Activated CD8-positive, alpha-beta memory T cell treated with anti-CD3 and anti-CD28 coated beads, Interleukin-2, amount 50 U/mL, for 48 hours (primary cell): ENCODE data around the gene RAB5IF.
A peak's percentile ranks its signal among the peaks of the same experiment; 100 is the strongest.
"Not testable (repeated sequence)": the region's sequence is repeated elsewhere in the genome, so short reads cannot be mapped to it uniquely, and the experiment has no call there.

Experiments used
- DNase-seq: peaks from one replicate; pipeline ENCODE4 v3.0.0-alpha.2; 2020

RAB5IF gene

GRCh38 chr20:36631646-36632045 is 26.1 kb downstream of the RAB5IF start:
- no peak for DNase-seq

- DNase-seq, result no peak
Measured at GRCh38 chr20:36632147-36632486, 26.5 kb downstream of the RAB5IF start.

DNA sequence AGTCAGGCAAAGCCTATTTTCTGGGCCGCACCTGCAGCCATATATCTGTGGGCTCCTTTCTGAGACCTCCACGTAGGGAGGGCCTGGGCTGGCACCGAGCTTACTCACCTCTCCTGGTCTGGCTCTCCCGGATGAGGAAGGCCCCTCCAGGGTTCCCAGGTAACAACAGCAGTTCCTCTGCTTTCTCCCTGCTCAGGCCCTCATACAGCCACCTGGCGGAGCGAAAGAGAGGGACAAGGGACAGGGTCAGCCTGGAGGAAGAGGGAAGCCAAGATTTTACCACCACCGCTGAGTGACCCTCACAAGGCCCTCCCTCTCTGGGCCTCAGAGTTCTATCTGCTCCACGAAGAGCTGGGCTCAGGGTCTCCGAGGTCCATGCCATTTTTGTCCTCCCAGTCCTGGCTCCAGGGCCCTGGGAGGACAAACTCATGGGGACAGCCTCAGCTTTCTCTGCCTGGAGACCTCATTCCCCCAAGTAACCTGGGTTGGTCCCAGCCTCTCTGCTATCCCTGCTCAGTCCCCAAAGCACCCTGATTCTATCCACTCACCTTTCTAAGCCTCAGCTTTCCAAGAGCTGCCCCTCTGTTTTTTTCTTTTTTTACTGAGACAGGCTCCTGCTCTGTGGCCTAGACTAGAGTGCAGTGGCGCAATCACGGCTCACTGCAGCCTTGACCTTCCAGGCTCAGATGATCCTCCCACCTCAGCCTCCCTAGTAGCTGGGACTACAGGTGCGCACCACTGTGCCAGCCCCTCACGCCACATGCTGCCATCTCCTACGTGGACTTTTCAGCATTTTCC is 27.1 kb downstream of the RAB5IF start:
- no peak for DNase-seq

DNA sequence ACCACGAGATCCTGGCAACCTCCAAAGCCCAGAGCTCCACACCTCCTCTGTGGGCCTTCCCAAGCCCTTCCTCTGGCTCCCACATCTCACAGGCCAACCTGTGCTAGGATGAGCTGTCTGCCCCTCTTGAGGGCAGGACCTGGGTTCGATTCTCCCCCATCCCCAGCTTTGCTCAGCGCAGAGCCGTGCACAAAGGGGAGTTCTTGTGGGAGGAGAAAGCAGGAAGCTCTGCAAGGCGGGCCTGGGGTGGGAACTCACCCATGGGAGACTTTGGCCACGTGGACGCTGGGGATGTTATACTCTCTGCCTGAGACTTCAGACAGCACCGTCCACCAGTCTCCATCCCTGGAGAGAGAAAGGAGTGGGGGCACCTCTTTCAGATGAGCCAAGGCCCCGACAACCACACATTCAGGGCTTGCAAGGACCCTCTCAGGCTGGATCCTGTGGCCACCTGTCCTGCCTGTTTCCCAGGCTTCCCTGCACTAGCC is 27.8 kb downstream of the RAB5IF start:
- no peak for DNase-seq

DNA sequence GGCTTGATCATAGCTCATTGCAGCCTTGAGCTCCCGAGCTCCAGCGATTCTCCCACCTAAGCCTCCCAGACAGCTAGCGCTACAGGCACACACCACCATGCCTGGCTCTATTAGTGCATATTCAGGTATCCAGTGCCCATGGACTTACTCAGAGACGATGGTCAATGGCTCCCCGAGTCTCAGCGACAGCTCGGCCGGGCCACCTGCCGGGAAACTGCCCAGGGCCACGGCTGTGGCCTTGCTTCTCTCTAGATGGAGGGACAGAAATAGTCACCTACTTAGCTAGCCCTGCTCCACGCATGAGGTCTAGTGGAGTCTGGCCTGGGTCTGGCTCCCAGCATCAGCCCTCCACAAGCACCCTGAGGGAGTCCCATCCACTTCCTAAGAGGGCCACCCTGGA is 28.8 kb downstream of the RAB5IF start:
- DNase-seq, result no peak

DNA sequence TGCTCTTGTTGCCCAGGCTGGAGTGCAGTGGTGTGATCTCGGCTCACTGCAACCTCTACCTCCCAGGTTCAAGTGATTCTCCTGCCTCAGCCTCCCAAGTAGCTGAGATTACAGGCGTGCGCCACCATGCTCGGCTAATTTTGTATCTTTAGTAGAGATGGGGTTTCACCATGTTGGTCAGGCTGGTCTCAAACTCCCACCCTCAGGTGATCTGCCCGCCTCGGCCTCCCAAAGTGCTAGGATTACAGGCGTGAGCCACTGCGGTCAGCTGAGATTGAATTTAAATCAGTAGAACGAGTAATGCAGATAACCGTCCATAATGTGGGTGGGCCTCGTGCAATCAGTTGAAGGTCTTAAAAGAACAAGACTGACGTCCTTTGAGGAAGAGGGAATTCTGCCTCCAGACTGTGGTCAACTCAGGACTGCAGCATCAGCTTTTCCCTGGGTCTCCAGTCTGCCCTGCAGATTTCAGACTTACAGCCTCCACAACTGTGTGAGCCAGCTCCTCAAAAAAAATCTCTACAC is 33.4 kb downstream of the RAB5IF start:
- not testable (repeated sequence) for DNase-seq

- DNase-seq, result no peak
Measured at GRCh38 chr20:36641506-36641843, 35.9 kb downstream of the RAB5IF start.

- DNase-seq, result no peak
Measured at GRCh38 chr20:36642136-36642535, 36.6 kb downstream of the RAB5IF start.

- peak; percentile 80 for DNase-seq
Measured at GRCh38 chr20:36644032-36644705, 38.6 kb downstream of the RAB5IF start.

DNA sequence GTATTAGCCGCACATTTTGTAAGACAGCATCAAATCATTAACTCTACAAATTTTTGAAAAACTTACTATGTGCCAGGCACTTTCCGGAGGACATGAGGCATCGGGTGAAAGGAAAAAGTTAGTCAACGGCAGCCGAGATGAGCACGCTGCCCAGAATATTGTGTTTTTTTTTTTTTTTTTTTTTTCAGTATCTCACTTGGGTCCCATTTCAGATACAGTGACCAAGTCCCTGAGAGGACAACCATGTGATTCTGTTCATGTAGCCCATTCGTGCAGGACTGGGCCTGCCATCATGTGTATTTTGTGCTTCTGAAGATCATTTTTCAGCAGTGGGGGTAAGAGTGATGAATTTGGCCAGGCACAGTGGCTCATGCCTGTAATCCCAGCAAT is 39.1 kb downstream of the RAB5IF start:
- DNase-seq, result no peak

GRCh38 chr20:36645353-36645752 is 39.8 kb downstream of the RAB5IF start:
- DNase-seq, result no peak

DNA sequence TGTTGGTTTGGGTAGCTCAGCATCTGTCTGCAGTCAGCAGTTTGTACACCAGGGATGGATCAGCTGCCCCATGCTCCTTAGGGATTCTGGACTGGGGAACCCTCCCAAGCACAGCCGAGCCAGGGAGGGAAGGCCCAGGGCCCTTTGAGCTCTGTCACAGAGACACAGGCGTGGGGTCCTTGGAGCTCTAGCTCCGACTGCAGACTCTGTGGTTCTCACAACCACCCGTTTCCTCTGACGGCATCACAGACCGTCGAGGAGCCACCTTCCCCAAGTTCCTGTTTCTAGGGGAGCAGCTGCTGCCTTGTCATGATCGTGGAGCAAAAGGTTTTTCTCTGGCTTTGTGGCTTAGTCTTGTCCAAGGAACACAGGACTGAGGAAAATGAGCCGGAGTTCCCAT is 40.4 kb downstream of the RAB5IF start, which contains the start of gene SLA2:
Gene SLA2 (minus strand): TSS at position 199 of the 400 bp plus-strand sequence. CDS start 4,861 bp downstream, outside the sequence.
- DNase-seq, result peak; percentile 80

- no peak for DNase-seq
Measured at GRCh38 chr20:36646678-36647077, 41.1 kb downstream of the RAB5IF start.

DNA sequence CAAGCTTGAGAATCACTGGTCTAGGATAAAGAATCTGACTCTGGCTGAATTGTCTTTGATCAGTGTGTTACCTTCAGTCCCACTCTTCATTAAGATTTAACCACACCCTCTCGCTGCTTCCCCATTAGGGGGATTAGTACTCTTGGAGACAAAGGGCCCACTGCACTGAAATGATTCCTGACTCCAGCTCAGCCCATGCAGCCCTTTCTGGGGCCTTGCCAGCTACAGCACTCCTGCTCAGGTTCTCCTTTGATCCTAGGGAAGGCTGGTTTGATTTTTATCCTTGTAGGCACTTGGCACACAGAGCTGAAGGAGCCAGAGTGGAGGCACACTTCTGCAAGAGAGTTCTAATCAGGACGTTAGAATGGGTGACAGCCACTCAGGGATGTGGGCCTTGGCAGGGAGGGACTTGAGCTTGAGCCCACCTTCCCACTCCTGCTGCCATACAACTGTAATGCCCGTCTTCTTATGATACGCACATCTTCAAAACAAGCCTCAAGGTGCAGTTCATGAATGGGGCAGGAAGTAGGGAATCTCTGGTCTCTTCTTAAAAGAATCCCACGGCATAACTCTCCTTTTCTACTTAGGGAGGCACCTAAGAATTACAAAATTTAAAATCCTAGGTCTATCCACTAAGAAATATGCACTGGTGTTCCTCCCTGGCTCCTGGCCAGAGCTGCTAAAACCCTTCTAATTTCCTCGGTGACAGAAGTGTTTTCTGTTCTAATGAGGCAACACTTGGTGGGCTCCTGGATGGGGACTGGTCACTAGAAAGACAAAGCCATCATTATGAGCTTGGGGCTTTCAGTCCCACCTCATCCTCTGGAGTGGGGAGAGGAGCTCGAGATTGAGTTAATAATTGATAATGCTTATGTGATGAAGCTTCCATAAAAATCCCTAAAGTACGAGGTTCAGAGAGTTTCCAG is 41.9 kb downstream of the RAB5IF start:
- DNase-seq, result no peak

DNA sequence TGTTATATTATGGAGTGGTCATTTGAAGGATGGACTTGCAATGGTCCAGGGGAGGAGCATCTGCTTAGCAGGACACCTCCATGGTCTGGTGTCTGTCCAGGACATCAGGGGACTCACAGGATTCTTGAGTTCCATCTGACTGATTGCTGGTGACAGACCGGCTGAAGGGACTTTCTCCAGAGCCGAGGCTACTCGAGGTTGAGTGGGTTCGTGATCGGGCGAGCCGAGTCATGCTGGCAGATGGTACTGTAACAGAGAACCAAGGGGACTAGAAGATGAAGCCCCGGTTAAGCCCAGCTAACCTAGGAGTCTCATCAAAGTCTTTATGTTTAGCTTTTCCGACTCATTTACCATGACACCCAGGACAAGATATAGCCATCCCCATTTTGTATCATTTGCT is 47.9 kb downstream of the RAB5IF start:
- no peak for DNase-seq

DNA sequence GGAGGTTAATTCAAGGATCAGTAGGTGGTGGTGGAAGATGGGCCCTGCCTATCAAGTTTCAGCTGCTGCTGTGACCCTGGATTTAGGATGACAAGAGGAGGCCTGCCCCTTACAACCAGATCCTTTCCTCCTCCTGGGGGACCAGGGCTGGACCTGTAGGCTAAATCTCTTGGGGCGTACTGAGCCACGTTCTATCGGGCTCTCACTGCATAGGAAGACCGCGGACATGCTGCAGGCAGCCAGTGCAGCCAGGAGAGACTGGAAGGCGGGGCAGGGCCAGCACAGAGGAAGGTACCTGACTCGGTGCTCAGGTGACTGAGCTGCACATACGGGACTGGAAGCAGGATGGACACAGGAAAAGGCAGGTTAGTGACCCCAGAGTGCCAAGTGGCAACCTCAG is 48.9 kb downstream of the RAB5IF start:
- DNase-seq, result no peak

- no peak for DNase-seq
Measured at GRCh38 chr20:36655004-36655403, 49.4 kb downstream of the RAB5IF start.

- no peak for DNase-seq
Measured at GRCh38 chr20:36656733-36657132, 51.2 kb downstream of the RAB5IF start.

- DNase-seq, result no peak
Measured at GRCh38 chr20:36658300-36658699, 52.7 kb downstream of the RAB5IF start.
